ENCODE data around the gene F2RL3. TPM values are rescaled to one million over a fixed set of nuclear protein-coding genes. Genes with fewer than 3 reads are reported as not detected.

The F2RL3 gene
- total and polyA plus RNA-seq, 9 of the 15 experiments (the other 6 are each of a cell fraction or from before 2014, with no cell fraction given), result 1.4 to 27.6 (median 11.9) TPM

- TF ChIP-seq HIVEP1 (CRISPR knock-in tag; IDR thresholded peaks at IDR 0.05) (no peak), HDAC3 (IDR thresholded peaks at IDR 0.05; ENCODE audit: borderline replicate concordance, partially characterized antibody) (no peak), HCFC1 (IDR thresholded peaks at IDR 0.05; ENCODE audit: low read depth, low read length) (peak; percentile 8; the same call in 1 of the 2 replicates), POLR2A (conservative IDR thresholded peaks at IDR 0.05) (no peak), ZNF444 (CRISPR knock-in tag; IDR thresholded peaks at IDR 0.05) (no peak), ELF1 (tag; IDR thresholded peaks at IDR 0.05) (no peak), PKNOX1 (IDR thresholded peaks at IDR 0.05) (no peak), ZNF695 (CRISPR knock-in tag; IDR thresholded peaks at IDR 0.05) (no peak), ZFX (CRISPR knock-in tag; IDR thresholded peaks at IDR 0.05) (peak; percentile 97), CBX5 (IDR thresholded peaks at IDR 0.05; ENCODE audit: borderline replicate concordance, low read depth) (no peak; the same call in 1 of the 2 replicates), THAP7 (CRISPR knock-in tag; IDR thresholded peaks at IDR 0.05) (no peak), NRF1 (conservative IDR thresholded peaks at IDR 0.05 in 1 of 2, IDR thresholded peaks at IDR 0.05 in 1 of 2) (peak in 1 of 2 experiments; percentile 46; a peak in 3 of 4 replicates), NFRKB (IDR thresholded peaks at IDR 0.05; ENCODE audit: low read depth) (no peak; the same call in 1 of the 2 replicates)
- TF ChIP-seq, protein P1, sequence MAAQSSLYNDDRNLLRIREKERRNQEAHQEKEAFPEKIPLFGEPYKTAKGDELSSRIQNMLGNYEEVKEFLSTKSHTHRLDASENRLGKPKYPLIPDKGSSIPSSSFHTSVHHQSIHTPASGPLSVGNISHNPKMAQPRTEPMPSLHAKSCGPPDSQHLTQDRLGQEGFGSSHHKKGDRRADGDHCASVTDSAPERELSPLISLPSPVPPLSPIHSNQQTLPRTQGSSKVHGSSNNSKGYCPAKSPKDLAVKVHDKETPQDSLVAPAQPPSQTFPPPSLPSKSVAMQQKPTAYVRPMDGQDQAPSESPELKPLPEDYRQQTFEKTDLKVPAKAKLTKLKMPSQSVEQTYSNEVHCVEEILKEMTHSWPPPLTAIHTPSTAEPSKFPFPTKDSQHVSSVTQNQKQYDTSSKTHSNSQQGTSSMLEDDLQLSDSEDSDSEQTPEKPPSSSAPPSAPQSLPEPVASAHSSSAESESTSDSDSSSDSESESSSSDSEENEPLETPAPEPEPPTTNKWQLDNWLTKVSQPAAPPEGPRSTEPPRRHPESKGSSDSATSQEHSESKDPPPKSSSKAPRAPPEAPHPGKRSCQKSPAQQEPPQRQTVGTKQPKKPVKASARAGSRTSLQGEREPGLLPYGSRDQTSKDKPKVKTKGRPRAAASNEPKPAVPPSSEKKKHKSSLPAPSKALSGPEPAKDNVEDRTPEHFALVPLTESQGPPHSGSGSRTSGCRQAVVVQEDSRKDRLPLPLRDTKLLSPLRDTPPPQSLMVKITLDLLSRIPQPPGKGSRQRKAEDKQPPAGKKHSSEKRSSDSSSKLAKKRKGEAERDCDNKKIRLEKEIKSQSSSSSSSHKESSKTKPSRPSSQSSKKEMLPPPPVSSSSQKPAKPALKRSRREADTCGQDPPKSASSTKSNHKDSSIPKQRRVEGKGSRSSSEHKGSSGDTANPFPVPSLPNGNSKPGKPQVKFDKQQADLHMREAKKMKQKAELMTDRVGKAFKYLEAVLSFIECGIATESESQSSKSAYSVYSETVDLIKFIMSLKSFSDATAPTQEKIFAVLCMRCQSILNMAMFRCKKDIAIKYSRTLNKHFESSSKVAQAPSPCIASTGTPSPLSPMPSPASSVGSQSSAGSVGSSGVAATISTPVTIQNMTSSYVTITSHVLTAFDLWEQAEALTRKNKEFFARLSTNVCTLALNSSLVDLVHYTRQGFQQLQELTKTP (IDR thresholded peaks at IDR 0.05; ENCODE audit: low read depth in 1 of 2, partially characterized antibody in 2 of 2), result no peak
- TF ChIP-seq, protein P2, sequence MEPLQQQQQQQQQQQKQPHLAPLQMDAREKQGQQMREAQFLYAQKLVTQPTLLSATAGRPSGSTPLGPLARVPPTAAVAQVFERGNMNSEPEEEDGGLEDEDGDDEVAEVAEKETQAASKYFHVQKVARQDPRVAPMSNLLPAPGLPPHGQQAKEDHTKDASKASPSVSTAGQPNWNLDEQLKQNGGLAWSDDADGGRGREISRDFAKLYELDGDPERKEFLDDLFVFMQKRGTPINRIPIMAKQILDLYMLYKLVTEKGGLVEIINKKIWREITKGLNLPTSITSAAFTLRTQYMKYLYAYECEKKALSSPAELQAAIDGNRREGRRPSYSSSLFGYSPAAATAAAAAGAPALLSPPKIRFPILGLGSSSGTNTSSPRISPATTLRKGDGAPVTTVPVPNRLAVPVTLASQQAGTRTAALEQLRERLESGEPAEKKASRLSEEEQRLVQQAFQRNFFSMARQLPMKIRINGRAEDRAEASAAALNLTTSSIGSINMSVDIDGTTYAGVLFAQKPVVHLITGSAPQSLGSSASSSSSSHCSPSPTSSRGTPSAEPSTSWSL (CRISPR knock-in tag; IDR thresholded peaks at IDR 0.05; ENCODE audit: borderline replicate concordance), result no peak
- TF ChIP-seq, protein P3, sequence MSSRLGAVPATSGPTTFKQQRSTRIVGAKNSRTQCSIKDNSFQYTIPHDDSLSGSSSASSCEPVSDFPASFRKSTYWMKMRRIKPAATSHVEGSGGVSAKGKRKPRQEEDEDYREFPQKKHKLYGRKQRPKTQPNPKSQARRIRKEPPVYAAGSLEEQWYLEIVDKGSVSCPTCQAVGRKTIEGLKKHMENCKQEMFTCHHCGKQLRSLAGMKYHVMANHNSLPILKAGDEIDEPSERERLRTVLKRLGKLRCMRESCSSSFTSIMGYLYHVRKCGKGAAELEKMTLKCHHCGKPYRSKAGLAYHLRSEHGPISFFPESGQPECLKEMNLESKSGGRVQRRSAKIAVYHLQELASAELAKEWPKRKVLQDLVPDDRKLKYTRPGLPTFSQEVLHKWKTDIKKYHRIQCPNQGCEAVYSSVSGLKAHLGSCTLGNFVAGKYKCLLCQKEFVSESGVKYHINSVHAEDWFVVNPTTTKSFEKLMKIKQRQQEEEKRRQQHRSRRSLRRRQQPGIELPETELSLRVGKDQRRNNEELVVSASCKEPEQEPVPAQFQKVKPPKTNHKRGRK (tag; IDR thresholded peaks at IDR 0.05), result no peak
Observed at GRCh38 chr19:16889883-16890460, 1.2 kb downstream of the F2RL3 start (continued).
